GM21423 (cell line): ENCODE data around the gene GAB2.

ENCODE experiments used
- ATAC-seq: cut with Tn5 transposase; IDR thresholded peaks from one replicate; pipeline ENCODE4 v1.9.1; 2021; ENCODE audit warnings: mild to moderate bottlenecking, moderate library complexity; ENCODE audit not compliant: unreplicated experiment

GAB2 gene

GRCh38 chr11:78402847-78403246, 14.8 kb downstream of the GAB2 start:
- ATAC-seq = no peak

GRCh38 chr11:78400702-78401101, 16.9 kb downstream of the GAB2 start:
- no peak for ATAC-seq

- ATAC-seq = no peak
Measured at GRCh38 chr11:78400116-78400515, 17.5 kb downstream of the GAB2 start.

- no peak for ATAC-seq
Measured at GRCh38 chr11:78399136-78399535, 18.5 kb downstream of the GAB2 start.

GRCh38 chr11:78398715-78399114, 18.9 kb downstream of the GAB2 start:
- ATAC-seq = no peak

GRCh38 chr11:78397398-78397797, 20.2 kb downstream of the GAB2 start:
- peak; percentile 84 for ATAC-seq

GRCh38 chr11:78395597-78395996, 22.0 kb downstream of the GAB2 start:
- ATAC-seq = no peak

GRCh38 chr11:78392854-78393253, 24.8 kb downstream of the GAB2 start:
- ATAC-seq = no peak

GRCh38 chr11:78391424-78391823, 26.2 kb downstream of the GAB2 start:
- ATAC-seq = no peak

- no peak for ATAC-seq
Measured at GRCh38 chr11:78390809-78391208, 26.8 kb downstream of the GAB2 start.

GRCh38 chr11:78386215-78386941, 31.2 kb downstream of the GAB2 start:
- no peak for ATAC-seq

GRCh38 chr11:78385205-78385604, 32.4 kb downstream of the GAB2 start:
- ATAC-seq = no peak

- no peak for ATAC-seq
Measured at GRCh38 chr11:78384231-78384630, 33.4 kb downstream of the GAB2 start.

- no peak for ATAC-seq
Measured at GRCh38 chr11:78381865-78382264, 35.8 kb downstream of the GAB2 start.

- ATAC-seq = no peak
Measured at GRCh38 chr11:78380615-78381051, 37.0 kb downstream of the GAB2 start.

- ATAC-seq = no peak
Measured at GRCh38 chr11:78379039-78379670, 38.5 kb downstream of the GAB2 start.

- ATAC-seq = no peak
Measured at GRCh38 chr11:78377625-78378418, 39.8 kb downstream of the GAB2 start.

- no peak for ATAC-seq
Measured at GRCh38 chr11:78376858-78377257, 40.8 kb downstream of the GAB2 start.

- ATAC-seq = no peak
Measured at GRCh38 chr11:78374917-78375316, 42.7 kb downstream of the GAB2 start.

- ATAC-seq = no peak
Measured at GRCh38 chr11:78373689-78374088, 43.9 kb downstream of the GAB2 start.

GRCh38 chr11:78372114-78372768, 45.4 kb downstream of the GAB2 start:
- no peak for ATAC-seq
